HG02840 (cell line): Measurements from ENCODE around the gene ELMO1.

Source experiments
- ATAC-seq: cut with Tn5 transposase; IDR thresholded peaks from one replicate; pipeline ENCODE4 v1.9.1; 2021; ENCODE audit warnings: mild to moderate bottlenecking, moderate library complexity, moderate number of reproducible peaks; ENCODE audit not compliant: unreplicated experiment, low FRiP score

Gene ELMO1

GRCh38 chr7:36910859-36911258, 537.8 kb downstream of the ELMO1 start:
- no peak for ATAC-seq

DNA sequence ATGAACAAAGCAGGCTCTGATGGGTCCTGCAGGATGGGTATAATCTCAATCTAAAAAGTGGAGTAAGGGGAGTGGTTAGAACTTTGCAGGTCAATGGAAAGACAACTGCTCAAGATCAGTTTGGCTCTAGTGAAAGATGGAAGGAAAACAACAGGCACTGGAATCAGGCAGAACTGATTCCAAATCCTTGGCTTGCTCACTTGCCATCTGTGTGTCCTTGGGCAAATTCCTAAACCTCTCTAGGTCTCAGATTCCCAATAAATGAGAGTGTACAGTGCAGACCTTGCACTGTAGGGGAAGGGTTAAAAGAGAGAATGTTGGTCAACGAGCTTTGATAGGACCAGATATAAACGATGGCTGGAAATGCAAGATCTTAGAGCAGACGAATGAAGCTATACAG, 538.3 kb downstream of the ELMO1 start:
- ATAC-seq: no peak

- ATAC-seq: no peak
These were observed 541.6 kb downstream of the ELMO1 start for GRCh38 chr7:36906956-36907635.

GRCh38 chr7:36906448-36906847, 542.2 kb downstream of the ELMO1 start:
- ATAC-seq: no peak

GRCh38 chr7:36905841-36906240, 542.8 kb downstream of the ELMO1 start:
- ATAC-seq: no peak

GRCh38 chr7:36904802-36905201, 543.9 kb downstream of the ELMO1 start:
- no peak for ATAC-seq

DNA sequence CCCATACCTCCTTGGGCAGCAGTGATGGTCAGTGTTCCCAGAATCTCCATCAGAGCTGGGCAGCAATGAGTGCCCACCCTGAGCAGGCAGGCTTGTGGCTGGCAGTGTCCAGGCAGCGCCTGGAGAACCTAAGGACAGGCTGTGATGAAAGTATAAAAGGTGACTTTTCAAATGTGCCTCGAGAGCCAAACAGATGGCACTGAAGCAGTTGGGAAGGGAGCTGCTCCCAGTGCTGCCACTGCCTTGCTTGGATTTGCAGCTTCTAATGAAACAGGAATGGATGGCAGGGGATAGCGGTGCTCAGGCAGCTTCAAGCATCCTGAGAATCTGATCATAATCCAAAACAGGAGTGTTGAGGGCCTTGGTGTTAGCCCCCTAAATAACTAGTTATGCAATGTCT, 544.6 kb downstream of the ELMO1 start:
- ATAC-seq: no peak

DNA sequence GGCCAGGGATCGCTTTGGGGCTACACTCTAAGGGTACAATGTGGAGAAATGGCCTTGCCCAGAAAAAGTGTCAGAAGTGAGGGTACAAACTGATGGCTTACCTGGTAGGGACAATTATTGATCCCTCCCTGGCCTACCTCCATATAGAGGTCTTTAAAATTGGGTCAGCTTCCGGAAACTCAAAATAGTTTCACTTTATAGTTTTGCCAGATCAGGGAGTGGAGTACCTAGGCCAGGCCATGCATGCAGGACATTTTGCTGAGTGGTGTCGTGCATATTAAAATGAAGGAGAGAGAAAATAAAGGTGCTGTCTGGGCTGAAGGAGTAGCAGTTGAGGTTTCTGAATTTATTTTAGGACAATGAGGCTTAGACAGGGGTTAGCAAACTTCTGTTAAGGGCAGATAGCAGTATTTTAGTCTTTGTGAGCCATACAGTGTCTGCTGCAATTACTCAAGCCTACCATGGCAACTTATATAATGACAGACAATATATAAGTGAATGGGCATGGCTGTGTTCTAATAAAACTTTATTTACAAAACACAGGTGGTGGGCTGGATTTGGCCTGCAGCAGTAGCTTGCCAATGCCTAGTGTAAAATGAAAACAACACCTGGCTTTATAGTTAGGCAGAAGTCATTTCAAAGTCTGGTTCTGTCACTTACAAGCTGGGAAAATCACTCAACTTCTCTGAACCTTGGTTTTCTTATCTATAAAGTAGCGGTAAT, 547.5 kb downstream of the ELMO1 start:
- ATAC-seq: no peak

- no peak for ATAC-seq
These were observed 550.5 kb downstream of the ELMO1 start for GRCh38 chr7:36898186-36898585.

DNA sequence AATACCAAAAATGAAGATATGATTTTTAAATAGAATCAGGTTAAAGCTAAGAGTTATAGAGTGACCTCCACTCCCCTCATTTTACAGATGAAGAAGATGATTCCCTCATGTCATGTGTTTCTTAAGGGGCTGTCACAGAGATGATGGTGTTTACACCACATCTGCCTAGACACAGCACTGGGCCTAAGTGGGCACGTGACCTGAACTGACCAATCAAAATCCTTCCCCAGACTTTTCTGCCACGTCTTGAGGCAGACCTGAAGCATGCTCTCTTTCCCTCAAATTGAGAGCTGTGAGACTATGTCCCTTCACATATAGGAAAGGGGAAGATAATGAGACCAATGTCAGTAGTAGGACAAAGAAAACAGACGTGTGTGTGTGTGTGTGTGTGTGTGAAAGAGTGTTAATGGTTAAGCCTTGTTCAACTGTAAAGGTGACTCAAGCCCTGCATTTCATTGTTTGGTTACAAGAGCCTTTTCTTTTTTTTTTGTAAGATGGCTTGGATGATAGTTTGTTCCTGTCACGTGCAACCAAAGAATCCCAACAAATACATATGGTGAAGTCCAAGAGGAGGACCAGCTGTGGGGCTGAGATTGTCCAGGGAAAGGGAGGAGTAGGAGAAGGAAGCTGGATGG, 551.6 kb downstream of the ELMO1 start:
- ATAC-seq: no peak

DNA sequence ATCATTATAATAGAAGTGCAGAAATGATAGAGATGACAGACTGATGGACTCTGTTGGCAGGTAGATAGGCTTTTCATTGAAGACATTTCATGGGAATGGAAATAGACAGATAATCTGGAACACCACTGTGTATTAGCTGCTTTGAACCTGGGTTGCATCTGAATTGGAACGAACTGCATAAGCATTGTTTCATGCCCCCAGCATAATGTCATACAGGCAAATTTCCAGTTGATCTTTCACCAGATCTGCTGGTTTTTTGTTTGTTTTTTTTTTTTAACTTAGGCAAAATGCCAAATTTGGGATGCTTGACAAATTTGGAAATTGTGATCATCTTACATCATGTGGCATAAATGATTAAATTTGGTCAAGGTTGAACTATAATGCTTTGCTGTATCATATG, 552.2 kb downstream of the ELMO1 start:
- no peak for ATAC-seq

DNA sequence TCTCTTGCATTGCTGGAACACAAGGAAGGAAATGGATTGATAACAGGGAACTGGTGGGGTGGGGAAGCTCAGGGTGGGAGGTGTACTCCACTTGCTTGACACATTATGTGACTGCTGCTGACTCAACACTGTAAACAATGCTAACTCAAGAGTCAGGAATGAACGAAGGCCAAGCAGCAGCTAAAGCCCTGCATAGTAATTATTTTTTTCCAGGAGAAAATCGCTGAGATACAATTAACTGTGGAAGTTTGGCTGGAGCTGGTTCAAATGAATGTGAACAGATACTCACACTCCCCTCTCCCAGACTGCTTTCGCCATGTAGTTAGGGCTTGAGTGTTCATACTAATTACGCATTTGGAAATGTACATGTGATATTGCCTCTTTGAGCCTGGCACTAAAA, 553.5 kb downstream of the ELMO1 start:
- no peak for ATAC-seq

DNA sequence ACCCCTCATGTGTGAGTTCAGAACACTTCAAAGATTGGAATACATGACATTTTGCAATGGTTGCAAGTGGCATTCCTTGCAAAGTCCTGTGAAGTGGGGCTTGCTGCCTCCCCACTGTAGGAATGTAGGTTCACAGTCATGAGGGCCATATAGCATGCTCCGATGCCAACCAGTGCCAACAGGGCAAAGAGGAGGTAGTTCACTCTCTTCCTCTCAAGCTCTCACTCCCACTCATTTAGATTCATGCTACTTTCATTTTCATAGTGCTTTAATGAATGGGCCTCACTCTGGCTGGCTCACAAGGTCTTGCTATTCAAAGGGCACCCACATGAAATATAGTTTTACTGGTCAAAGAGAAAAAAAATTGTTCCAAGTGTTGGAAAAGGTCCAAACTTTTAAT, 554.5 kb downstream of the ELMO1 start:
- ATAC-seq: no peak

GRCh38 chr7:36889182-36889581, 559.5 kb downstream of the ELMO1 start:
- ATAC-seq: no peak

- no peak for ATAC-seq
These were observed 560.7 kb downstream of the ELMO1 start for GRCh38 chr7:36887969-36888368.

DNA sequence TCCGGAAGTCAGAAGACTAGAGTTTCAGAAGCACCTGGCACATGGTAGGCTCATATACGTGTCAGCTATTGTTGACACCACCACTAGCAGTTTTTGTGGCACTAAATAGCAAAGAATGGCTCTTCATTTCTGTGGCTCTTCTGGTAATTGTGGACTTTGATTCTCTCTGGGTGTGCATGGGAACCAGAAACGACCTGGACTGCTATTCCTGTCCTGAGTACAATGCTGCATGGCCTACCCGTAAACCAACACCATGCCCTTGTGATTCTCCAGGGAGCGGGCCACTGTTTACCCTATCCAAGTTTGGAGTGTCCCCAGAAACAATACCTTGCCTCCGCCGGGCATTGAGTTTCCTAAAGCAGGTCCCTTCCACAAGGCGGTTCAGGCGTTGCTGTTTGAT, 561.4 kb downstream of the ELMO1 start:
- ATAC-seq: no peak

GRCh38 chr7:36884910-36885309, 563.8 kb downstream of the ELMO1 start:
- no peak for ATAC-seq

GRCh38 chr7:36884351-36884750, 564.3 kb downstream of the ELMO1 start:
- no peak for ATAC-seq

DNA sequence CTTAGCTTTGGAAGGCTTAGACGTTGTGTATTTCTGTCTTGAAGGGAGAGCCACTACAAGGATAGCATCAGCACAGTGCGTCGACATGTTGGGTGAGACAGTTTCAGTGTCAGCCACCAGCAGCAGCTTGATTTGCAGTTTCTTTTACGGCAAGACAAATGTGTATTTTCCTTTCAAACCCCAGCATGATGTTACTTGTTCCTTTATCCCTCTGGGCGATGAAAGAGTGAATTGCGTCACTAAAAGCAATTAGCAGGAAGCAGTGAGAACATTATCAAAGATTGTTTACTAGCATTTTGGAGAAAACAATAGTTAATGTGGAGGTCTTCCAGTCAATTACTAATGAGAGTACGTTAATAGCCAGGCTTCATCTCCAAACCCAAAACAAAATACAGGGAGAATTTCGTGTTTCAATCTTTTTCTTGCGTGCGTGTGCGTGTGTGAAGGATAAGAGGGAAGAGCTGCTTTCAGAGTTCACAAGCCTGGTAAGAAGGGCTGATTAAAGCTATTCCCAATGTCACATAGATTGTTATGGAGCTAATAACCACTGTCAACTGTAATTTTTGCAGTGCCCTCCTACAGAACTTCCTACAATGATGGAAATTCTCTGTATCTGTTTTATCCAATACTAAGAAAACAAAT, 567.3 kb downstream of the ELMO1 start:
- ATAC-seq: no peak

GRCh38 chr7:36880108-36880507, 568.6 kb downstream of the ELMO1 start:
- ATAC-seq: no peak

DNA sequence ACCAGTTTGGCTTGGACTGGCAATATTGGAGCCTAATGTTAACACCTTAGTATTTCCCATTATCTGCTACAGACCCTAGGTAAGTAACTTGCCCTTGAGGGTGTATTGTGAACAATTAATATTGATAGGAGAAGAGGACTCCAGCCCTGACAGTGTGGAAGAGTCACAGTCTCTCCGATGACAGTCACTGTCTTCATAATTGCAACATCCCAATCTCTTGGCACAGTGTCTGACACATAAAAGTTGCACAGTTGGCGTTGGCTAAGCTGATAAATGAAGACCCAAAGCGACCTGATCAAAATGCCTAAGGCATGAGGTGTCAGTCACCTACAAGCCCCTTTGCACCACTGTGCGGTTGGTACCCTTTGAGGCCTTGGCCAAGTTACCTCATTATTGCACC, 569.6 kb downstream of the ELMO1 start:
- no peak for ATAC-seq
